NOMO-1 treated with DMSO at 0.1 percent for 48 hours (cell line): ENCODE measurements around the gene NHLH1.

Experiments
- DNase-seq: peaks from one replicate; lab custom pipeline; 2025; ENCODE audit not compliant: unreplicated experiment; lab: John Stamatoyannopoulos, UW

Gene NHLH1

DNA sequence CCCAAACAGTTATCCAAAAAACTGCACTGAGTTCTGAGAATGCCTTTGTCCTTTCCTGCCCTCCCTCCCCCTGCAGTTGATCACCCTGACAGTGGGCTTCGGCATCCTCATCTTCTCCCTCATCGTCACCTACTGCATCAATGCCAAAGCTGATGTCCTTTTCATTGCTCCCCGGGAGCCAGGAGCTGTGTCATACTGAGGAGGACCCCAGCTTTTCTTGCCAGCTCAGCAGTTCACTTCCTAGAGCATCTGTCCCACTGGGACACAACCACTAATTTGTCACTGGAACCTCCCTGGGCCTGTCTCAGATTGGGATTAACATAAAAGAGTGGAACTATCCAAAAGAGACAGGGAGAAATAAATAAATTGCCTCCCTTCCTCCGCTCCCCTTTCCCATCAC is 8.8 kb upstream of the NHLH1 start:
- no peak for DNase-seq

DNA sequence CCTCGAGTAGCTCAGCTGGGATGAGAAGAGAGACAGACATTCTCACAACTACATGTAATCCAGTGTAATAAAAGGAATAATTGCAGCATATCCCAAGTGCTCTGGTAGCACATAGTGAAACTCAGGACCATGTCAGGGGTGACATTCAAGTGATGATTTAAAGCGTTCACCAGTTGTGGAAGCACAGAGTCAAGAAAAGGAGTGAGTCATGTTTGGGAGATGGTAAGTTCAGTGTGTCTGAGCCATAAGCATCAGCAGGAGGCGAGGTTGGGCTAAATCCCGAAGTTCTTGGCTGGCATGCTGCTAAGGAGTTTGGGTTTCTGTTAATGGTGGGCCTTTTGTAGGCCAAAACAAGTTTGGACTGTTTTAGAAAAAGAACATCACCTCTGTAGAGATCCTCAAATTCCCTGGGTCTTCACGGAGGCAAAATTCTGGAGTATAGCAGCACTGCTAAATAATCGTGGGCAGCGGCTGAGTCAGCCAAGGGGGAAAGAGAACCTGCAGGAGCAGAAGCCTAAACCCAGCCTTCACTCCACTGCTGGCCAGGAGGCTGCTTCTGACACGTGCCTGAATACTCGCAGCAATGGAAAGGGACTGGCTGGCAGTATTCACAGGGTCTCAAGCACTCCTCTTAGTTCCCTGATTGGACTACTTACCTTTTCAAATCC is 7.2 kb upstream of the NHLH1 start:
- DNase-seq: no peak

DNA sequence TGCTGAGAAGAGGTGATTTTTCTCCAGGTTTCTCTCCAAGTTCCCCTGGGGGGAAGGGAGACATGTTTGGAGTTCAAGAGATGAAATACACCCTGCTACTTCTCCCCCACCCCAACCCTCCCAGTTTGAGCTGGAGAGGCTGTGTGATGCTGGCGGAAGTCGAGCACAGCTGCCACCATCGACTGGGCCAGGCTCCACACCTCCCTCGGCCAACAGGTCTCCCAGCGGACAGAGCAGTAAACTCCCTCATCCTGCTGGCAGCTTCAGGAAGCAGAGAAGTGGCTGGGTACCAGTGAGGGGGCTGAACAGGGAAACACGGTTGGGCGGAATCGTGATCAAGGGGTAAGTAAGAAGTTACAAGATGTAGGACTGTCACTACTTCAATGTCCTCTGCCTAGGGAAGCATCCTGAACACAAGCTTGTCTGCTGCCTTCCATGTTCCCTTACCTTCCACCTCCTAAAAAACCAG is 6.6 kb upstream of the NHLH1 start:
- no peak for DNase-seq

DNA sequence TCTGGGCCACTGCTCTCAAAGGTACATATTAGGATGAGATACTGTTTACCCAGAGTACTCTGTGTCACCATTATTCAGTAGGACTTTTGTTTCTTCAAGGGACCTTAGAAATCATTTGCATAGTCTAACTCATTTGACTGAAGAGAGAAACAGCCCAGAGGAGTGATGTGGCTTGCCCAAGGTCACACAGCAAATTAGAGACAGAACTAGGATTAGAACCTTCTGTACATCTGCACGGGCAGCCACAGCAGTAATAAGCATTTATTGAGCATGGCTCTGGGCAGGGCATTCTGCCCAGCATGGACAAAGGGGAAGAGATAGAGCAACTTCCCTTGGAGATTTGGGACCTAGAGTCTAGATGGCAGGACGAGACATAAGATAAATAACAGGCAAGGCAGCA is 5.7 kb upstream of the NHLH1 start:
- no peak for DNase-seq

DNA sequence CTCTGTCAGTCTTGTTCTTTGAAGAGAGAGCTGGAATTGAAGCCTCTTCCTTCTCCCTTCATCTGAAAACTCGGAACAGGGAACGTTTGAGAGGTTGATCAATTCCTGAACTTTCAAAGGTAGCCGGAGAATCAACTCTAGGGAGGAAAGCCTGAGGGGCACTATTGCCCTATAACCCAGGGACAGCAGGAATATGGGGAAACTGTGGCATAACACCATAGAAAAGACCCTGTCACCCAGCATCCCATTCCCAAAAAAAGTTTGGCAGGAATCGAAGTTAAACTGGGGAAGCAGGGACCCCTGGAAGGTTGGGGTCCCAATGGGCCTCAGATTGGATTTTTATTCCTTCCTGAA is 5.1 kb upstream of the NHLH1 start:
- no peak for DNase-seq

DNA sequence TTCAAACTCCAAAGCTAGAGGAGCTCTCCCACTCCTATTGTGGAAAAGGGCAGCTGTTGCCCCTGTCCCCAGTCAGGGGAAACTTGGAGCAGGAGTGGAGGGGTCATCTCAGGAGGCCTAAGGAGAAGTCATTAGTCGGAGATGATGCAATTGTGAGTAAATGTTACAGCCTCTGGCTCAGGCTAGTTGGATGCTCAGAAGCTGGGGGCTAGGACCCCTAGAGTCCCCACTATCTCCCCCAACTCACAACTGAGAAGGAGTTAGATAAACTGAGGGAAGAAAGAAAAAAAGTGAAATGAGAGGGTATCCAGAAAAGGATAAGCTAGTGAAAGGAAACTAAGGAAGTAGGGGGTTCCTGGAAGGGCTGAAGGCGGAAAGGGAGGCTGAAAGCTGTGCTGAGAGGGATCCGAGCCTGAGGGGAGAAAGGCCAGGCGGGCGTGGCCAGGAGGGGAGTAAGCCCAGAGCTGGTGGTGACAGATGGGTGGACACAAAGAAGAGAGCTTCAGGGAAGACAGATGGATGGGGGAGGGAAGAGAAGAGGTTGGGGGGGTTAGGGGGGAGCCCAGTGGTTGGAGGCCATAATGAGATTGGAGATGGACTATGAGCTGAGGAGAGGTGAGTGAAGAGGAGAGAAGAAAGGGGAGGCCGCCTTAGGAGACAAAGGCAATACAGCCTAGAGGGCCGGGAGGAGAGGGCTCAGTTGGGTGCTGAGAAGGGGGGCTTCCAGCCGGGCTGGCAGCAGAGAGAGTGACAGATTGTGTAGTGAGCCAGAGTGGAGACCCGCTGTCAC is 4.5 kb upstream of the NHLH1 start:
- no peak for DNase-seq

DNA sequence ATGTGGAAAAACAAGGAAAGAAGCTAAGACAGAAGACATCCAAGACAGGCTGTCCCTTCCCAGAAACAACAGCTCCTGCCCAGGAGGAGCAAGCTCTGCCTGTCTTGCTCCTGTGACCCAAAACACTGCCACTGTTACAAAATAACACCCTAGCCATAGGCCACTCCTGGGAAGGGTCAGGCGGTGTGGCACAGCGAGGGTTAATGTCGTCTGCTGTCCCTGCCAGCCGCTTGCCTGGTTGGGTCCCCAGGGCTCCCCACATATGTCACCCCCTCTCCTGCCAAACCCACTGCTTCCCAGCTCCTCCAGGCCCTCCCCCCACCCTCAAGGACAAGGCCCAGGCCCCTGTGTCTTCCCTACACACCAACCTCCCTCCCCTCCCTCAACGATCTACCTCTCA is 3.9 kb upstream of the NHLH1 start:
- DNase-seq: no peak

DNA sequence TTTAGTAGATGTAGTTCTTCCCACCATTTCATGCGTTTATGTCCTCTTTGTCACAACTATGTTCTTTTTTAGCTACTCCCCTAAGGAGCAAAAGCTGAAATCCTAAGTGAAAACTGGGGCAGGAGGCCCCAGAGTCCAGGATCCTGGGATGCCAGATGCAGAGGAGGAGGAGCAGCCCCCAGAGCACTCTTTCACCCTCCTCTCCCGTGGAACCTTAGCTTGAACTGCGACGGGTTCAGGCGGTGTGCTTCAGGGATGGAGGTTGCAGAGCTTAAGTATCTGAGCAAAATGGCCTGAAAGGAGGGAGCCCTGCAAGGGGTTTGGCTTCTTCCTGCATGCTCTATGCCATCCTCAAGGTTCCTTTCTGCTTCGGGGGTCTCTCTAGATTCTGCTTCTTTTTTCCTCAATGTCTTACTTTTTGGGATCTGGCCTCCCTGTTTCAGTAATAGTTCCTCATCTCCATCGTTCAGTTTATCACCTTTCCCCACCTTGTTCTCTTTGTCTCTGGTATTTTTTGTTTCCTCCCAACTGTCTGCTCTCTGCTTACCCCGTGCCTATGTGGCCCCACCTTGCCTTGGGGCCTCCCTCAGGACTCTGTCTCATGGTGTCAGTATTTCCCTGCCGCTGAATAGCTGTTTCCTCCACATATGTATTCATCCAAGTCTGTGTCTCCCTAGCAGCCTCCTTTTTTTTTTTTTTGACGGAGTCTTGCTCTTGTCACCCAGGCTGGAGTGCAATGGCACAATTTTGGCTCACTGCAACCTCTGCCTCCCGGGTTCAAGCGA is 2.7 kb upstream of the NHLH1 start:
- DNase-seq: no peak

DNA sequence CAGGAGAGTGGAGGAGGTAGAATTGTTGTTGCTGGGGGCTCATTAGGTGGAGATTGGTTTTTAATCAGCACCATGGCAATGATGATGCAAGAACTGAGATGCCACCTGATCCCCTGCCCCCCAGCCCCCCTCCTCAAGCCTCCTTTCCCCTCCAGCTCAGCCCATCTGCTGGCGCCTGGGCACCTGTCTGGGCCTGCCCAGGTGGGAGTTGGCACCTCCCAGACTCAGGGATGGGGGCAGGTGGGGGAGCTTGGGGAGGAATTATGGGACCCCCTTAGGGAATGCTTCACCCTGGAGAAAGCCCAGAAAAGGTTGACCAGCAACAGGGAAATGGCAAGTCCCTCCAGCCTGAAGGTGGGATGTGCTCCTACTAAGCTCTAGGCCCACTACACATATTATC is 1.5 kb upstream of the NHLH1 start:
- DNase-seq: no peak

DNA sequence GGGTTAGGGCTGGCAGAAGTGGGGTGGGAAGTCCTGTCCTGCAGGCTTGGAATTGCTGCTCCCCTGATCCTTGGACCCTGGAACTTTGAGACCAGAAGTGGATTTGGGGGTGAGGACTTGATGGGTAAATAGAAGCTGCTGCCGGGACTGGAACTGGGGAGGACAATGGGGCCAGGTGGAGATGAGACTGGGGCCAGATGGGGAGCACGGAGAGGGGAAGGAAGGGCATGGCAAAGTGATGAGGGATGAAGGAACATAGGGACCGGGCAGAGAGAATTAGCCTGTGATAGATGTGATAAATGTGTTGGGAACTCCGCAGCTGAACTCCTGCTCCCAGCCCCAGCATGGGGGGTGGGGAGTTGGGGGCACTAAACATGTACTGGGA is 637 bp downstream of the NHLH1 start:
- DNase-seq: no peak

DNA sequence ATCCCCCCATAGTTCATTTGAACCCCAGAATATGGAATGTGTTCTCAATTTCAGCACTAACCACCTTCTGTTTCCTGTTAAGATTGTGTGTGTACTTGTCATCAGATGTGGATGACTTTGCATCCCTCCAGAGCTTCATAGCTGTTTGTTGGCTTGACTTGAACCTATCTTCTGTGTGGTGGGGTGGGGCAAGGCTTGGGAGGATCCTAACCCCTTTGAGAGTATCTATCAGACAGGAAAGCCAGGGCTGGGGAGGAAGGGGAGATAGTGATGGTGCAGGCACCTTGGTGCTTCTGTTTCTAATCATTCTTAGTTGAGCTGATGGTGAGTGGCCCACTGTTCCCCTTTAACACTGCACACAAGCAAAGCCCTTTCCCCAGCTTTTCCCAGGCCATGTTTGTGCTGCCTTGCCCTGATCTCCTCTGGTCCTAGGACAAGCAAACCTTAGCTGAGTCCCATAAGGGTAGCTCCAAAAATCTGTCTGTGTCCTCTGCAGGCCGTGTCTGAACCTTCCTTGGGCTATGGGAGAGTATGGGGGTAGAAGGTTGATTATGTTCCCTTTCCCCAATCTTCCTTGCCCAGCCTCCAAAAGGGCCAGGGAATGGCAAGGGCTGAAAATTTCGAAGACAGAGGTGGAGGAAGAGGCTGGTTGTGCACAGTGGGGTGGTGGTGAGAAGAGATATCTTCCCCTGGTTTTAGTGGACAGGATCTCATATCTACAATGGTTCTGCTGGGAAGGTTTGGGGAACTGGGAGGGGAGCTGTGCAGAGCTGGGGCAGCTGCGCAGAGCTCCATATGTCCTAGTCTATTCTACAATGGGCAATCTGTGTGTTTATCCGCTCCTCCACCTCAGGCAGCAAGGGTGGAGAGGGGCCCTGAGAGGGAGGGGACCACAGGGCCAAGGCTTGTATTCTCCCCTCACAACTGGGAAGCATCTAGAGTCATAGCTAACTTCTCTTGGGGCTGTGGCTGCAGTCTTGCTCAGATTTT is 1.4 kb downstream of the NHLH1 start:
- DNase-seq: no peak

DNA sequence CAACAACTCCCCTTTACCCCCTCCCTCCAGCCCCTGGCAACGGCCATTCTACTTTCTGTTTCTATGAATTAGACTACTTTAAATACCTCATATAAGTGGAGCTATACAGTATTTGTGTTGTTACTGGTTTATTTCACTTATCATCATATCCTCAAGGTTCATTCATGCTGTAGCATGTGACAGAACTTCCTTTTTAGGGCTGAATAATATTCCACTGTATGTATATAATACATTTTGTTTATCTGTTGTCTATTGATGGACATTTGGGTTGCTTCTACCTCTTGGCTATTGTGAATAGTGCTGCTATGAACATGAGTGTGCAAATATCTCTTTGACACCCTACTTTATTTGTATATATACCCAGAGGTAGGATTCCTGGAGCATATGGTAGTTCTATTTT is 2.2 kb downstream of the NHLH1 start:
- no peak for DNase-seq

DNA sequence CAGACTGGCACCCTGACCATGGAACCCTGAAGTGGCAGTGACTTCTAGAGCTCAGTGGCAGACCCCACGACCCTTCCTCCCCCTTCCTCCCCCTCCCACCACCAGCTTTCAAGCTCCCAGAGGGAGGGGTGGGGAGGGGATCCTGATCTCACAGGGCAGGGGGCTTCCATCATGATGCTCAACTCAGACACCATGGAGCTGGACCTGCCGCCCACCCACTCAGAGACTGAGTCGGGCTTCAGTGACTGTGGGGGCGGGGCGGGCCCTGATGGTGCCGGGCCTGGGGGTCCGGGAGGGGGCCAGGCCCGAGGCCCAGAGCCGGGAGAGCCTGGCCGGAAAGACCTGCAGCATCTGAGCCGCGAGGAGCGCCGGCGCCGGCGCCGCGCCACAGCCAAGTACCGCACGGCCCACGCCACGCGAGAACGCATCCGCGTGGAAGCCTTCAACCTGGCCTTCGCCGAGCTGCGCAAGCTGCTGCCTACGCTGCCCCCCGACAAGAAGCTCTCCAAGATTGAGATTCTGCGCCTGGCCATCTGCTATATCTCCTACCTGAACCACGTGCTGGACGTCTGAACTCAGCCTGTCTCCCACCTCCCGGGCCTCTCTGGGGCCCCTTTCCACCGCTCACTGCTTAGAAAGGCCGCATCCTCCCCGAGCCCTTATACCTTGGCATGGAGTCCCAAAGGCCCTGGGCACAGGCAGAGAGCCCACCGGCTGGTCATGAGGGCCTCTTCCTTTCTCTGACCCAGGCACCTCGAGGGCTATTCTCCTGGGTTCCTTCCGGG is 3.9 kb downstream of the NHLH1 start:
- no peak for DNase-seq

DNA sequence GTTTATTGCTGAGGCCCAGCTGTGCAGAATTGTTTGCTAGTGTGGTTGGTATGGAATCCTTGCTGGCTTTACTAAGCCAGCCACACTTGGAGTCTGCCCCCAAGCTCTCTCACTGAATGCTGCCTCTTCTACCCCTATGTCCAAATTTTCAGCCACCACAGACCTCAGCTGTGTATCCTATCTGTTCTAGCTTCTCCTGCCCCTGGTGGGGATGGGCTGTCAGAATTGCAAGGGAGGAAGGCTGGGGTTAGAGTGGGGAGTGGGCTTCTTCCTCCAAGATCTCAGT is 4.4 kb downstream of the NHLH1 start:
- no peak for DNase-seq

DNA sequence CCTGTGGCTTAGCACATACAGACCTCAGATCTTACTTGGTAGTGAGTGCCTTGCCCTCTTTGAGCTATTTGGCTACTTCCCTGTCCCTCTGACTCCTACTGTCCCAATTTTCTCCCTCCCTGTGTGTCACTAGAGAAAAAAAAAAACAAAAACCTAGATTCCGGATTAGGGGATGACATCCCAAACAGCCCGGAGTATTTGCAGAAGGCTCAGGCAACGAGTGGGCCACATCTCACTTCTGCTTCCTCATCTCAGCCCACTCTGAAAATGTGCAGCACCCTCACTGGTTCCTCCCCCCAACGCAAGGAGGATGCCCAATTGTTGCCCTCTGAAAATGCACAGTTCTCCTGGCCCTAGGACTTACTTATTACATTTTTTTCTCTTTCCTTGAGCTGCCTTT is 4.9 kb downstream of the NHLH1 start:
- no peak for DNase-seq

DNA sequence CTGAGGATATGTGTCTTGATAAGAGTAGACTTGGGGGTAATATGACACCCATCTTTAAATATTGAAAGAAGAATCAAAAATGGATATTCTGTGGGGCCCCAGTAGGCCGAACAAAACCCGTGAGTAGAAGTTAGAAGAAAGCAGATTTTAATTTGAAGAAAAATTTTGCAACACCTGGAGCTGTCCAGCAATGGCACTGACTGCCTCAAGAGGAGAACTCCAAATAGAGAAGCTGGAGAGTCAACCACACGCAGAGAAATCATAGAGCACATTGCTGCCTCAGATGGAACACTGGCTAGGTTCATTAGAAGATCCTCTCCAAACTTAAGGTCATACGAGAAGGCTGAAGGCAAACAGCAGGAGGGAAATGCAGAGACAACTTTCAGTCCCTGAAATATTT is 6.8 kb downstream of the NHLH1 start:
- DNase-seq: peak; percentile 37

DNA sequence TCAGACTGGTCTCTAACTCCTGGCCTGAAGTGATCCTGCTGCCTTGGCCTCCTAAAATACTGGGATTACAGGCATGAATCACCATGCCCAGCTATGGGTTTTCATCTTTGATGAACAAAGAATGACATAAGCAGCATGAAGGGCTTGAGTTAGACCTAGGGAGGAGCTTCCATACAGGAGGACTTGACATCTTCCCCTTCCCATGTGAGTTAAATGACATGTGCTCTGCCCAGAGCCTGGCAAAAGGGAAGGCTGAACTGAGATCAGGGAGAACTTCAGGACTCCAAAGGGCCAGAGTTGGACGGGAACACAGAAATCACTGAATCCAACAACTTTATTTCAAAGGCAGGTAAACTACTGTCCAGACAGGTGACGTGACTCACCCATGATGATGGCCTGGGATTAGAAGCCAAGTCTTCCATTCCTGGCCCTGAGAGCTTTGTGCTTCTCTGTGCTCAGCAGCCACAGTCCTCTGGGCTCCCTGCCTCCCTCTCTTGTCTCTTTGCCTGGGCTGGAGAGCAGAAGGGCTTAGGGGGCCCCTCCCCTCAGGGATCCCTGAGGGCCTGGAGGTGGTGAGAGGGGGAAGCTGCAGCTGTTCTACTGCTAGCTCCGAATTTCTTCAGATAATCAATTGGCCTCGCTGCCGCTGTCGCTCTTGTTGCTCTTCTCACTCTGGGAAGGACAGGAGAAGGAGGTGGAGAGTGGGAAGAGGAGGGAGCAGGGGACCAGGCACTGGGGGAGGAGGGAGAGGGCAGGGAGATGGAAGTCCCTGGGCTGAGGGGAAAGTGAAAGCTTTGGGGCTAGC is 7.6 kb downstream of the NHLH1 start:
- DNase-seq: no peak

DNA sequence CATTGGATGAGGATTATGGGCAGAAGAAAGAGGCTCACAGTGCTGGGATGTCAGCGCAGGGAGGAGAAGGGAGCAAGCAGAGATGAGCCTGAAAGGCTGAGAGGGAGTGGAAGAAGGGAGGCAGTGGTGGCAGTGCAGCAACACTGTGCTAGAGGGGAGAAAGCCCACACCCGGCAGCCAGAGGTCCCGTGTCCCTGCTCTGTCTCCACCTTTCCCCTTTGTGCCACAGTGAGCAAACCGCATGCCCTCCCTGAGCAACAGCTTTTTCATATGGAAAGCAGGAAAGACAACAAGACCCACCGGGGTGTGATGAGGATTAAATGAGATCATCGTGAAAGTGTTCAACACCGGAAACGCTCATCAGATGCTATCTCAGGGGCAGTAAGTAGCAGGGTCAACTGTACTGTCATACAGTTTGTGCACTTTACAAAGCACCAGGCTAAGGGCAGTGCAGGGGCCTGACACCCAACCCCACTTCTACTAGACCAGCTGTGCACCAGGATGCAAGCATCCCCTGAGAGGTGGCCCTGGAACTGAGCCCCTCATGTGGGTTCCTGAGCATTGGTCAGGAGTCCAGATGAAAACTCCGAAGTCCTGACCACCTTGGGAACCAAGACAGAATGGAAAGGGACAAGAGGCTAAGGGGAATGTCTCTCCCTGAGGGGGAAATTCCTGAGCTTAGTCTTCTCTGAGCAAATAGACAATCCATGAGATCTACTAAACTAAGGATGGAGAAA is 9.1 kb downstream of the NHLH1 start:
- no peak for DNase-seq
